ENCODE data around the gene DCAF8L1. TPM values are rescaled to one million over a fixed set of nuclear protein-coding genes. Genes with fewer than 3 reads are reported as not detected.

Gene DCAF8L1
- not detected in 2 replicates for total RNA-seq (ENCODE audit: low replicate concordance)

- Mint-ChIP-seq H3K27ac (no peak within 1 kb of the TSS), H3K36me3 (no peaks in the 10 kb centered on the region), H3K27me3 (ENCODE audit: insufficient read depth, low read depth) (peaks cover 4% of the 10 kb centered on the region), H3K9me3 (peaks cover 6% of the 10 kb centered on the region), H3K4me1 (no peaks in the 10 kb centered on the region), H3K4me3 (no peak within 1 kb of the TSS)
- Histone ChIP-seq H3K4me1 (no peaks in the 10 kb centered on the region), H3K27me3 (no peaks in the 10 kb centered on the region), H3K9ac (no peak within 1 kb of the TSS), H3K27ac (no peak within 1 kb of the TSS), H3K4me2 (no peak within 1 kb of the TSS), H3K4me3 (no peak within 1 kb of the TSS), H2AFZ (replicated peaks) (no peak within 1 kb of the TSS), H4K20me1 (ENCODE audit: low read depth) (no peaks in the 10 kb centered on the region), H3K36me3 (no peaks in the 10 kb centered on the region), H3F3A (ENCODE audit: low read depth) (no peaks in the 10 kb centered on the region), H3K79me2 (ENCODE audit: low read depth) (no peaks in the 10 kb centered on the region), H3K9me3 (ENCODE audit: low read depth) (no peaks in the 10 kb centered on the region)
- DNase-seq (ENCODE audit: low spot score) = no peak
- no peak for TF ChIP-seq CTCF (IDR thresholded peaks at IDR 0.05)
- no peak for TF ChIP-seq EZH2 (IDR thresholded peaks at IDR 0.05)
- TF ChIP-seq EZH2phosphoT487 (IDR thresholded peaks at IDR 0.05) = no peak
Observed at GRCh38 chrX:27981349-27981748, at the start of gene DCAF8L1. Gene DCAF8L1, minus strand, starts transcription at chrX:27981449. Its CDS starts 115 bp downstream, at chrX:27981334.

GRCh38 chrX:28022371-28022770 lies 41.1 kb upstream of the DCAF8L1 start:
- Histone ChIP-seq H3K79me2 (ENCODE audit: low read depth) (no peaks in the 10 kb centered on the region), H3K4me3 (no peak overlapping the region), H3K27ac (no peak overlapping the region), H3K27me3 (no peaks in the 10 kb centered on the region), H2AFZ (replicated peaks) (no peak overlapping the region), H3K36me3 (no peaks in the 10 kb centered on the region), H3F3A (ENCODE audit: low read depth) (no peaks in the 10 kb centered on the region), H3K9ac (no peak overlapping the region), H3K4me2 (no peak overlapping the region), H3K9me3 (ENCODE audit: low read depth) (no peaks in the 10 kb centered on the region), H4K20me1 (ENCODE audit: low read depth) (no peaks in the 10 kb centered on the region), H3K4me1 (no peaks in the 10 kb centered on the region)
- peaks cover 4% of the 10 kb centered on the region for H3K27me3 Mint-ChIP-seq (ENCODE audit: insufficient read depth, low read depth)
- no peak overlapping the region for H3K27ac Mint-ChIP-seq
- H3K4me3 Mint-ChIP-seq = no peak overlapping the region
- TF ChIP-seq EZH2phosphoT487 (IDR thresholded peaks at IDR 0.05) = no peak
- no peak for TF ChIP-seq EZH2 (IDR thresholded peaks at IDR 0.05)
- TF ChIP-seq CTCF (IDR thresholded peaks at IDR 0.05) = no peak
- H3K9me3 Mint-ChIP-seq = peaks cover 4% of the 10 kb centered on the region
- no peaks in the 10 kb centered on the region for H3K36me3 Mint-ChIP-seq
- no peaks in the 10 kb centered on the region for H3K4me1 Mint-ChIP-seq
- no peak for DNase-seq (ENCODE audit: low spot score)

GRCh38 chrX:28016823-28017222 lies 35.6 kb upstream of the DCAF8L1 start:
- H3K27me3 Mint-ChIP-seq (ENCODE audit: insufficient read depth, low read depth) = no peaks in the 10 kb centered on the region
- Histone ChIP-seq H3K9me3 (ENCODE audit: low read depth) (peaks cover 4% of the 10 kb centered on the region), H4K20me1 (ENCODE audit: low read depth) (no peaks in the 10 kb centered on the region), H3K4me1 (no peaks in the 10 kb centered on the region), H3K36me3 (no peaks in the 10 kb centered on the region), H3K4me3 (no peak overlapping the region), H3F3A (ENCODE audit: low read depth) (no peaks in the 10 kb centered on the region), H3K79me2 (ENCODE audit: low read depth) (no peaks in the 10 kb centered on the region), H3K9ac (no peak overlapping the region), H3K27me3 (no peaks in the 10 kb centered on the region), H3K27ac (no peak overlapping the region), H3K4me2 (no peak overlapping the region), H2AFZ (replicated peaks) (no peak overlapping the region)
- no peak overlapping the region for H3K4me3 Mint-ChIP-seq
- H3K4me1 Mint-ChIP-seq = no peaks in the 10 kb centered on the region
- no peaks in the 10 kb centered on the region for H3K36me3 Mint-ChIP-seq
- no peaks in the 10 kb centered on the region for H3K9me3 Mint-ChIP-seq
- TF ChIP-seq EZH2phosphoT487 (IDR thresholded peaks at IDR 0.05) = no peak
- TF ChIP-seq EZH2 (IDR thresholded peaks at IDR 0.05) = no peak
- no peak for TF ChIP-seq CTCF (IDR thresholded peaks at IDR 0.05)
- H3K27ac Mint-ChIP-seq = no peak overlapping the region
- DNase-seq (ENCODE audit: low spot score) = no peak
